Measurements from ENCODE around the gene PRKCG. TPM values are rescaled to one million over a fixed set of nuclear protein-coding genes. Genes with fewer than 3 reads are reported as not detected.
A peak's percentile ranks its signal among the peaks of the same experiment; 100 is the strongest.

PRKCG gene
- total and polyA plus RNA-seq, 2 of the 8 experiments (the other 6 are each of a cell fraction or from before 2014, with no cell fraction given) = 6.1 to 10.6 TPM

DNA sequence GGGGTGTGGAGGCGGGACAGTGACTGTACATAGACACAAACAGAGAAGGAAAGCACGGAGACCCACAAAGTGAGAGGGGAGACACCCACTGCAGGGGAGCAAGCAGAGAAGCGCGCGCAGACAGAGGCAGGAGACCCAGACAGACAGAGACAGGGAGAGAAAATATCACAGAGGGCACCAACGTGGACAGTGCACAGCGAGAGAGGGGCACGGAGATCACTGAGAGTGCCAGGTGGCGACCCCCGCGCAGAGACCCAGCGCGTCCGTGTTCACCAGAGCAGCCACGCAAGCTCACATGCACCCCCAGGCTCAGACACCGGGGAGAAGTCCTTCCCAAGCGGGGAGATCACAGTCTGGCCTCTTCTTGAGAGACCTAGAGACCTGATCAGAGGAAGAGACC is 25.7 kb downstream of the PRKCG start:
- Histone ChIP-seq H2BK12ac (ENCODE audit: low read depth, low read length) (peak overlapping the region; percentile 90; the same call in 1 of the 2 replicates), H3K23me2 (ENCODE audit: low read depth, low read length) (peaks cover 22% of the 10 kb centered on the region), H3K36me3 (ENCODE audit: control insufficient read depth in 2 of 4, insufficient read depth in 4 of 4, low read length in 3 of 4) (no peaks in the 10 kb centered on the region), H4K91ac (replicated peaks; ENCODE audit: insufficient read length, low read length) (no peak overlapping the region), H3K9me3 (ENCODE audit: insufficient read depth in 2 of 2, low read depth in 1 of 2, low read length in 1 of 2) (no peaks in the 10 kb centered on the region), H2BK5ac (ENCODE audit: low read depth, low read length) (peak overlapping the region; percentile 75; the same call in 1 of the 2 replicates), H3K4me1 (replicated peaks in 1 of 4; ENCODE audit: control insufficient read depth in 3 of 4, insufficient read depth in 4 of 4, low read length in 3 of 4) (peaks cover 0 to 14% (median 4%) of the 10 kb centered on the region in 4 experiments; a peak in 5 of 7 replicates), H2BK20ac (ENCODE audit: low read length) (0 out of 2 replicates have a peak overlapping the region, but pooled peaks have one; percentile 48), H3K27me3 (replicated peaks in 1 of 4; ENCODE audit: control insufficient read depth in 3 of 4, extremely low read depth in 1 of 4, insufficient read depth in 3 of 4, low read length in 3 of 4) (peaks cover 0 to 23% (median 14%) of the 10 kb centered on the region in 4 experiments; a peak in 5 of 7 replicates), H3K4me2 (ENCODE audit: insufficient read depth in 1 of 2, low read depth in 2 of 2, low read length in 2 of 2) (peak overlapping the region; percentile 87 to 95), H3K79me2 (ENCODE audit: control insufficient read depth in 1 of 2, insufficient read depth in 2 of 2, low read length in 2 of 2) (peaks cover 0 to 18% of the 10 kb centered on the region in 2 experiments; a peak in 3 of 4 replicates), H4K20me1 (replicated peaks in 1 of 2; ENCODE audit: control insufficient read depth in 1 of 2, insufficient read depth in 2 of 2, low read length in 2 of 2) (peaks cover 6 to 10% of the 10 kb centered on the region in 2 experiments), H3K4me3 (ENCODE audit: extremely low read depth in 1 of 4, insufficient read depth in 2 of 4, low read depth in 3 of 4, low read length in 4 of 4) (peak overlapping the region; percentile 57 to 72 (median 60)), H3K14ac (ENCODE audit: insufficient read length) (no peak overlapping the region), H3K9ac (replicated peaks in 1 of 4; ENCODE audit: extremely low read depth in 1 of 4, low read depth in 3 of 4, low read length in 3 of 4) (no peak overlapping the region), H3K23ac (ENCODE audit: insufficient read length) (no peak overlapping the region), H2BK120ac (replicated peaks; ENCODE audit: low read depth, low read length) (peak overlapping the region; percentile 16), H3K79me1 (ENCODE audit: low read depth, low read length) (peaks cover 7% of the 10 kb centered on the region), H2BK15ac (ENCODE audit: low read length) (peak overlapping the region; percentile 72; the same call in 1 of the 2 replicates), H3K56ac (replicated peaks; ENCODE audit: insufficient read length, low read depth, low read length) (no peak overlapping the region), H2AFZ (ENCODE audit: low read length) (no peak overlapping the region), H4K8ac (ENCODE audit: extremely low read depth, insufficient read depth, low read length) (no peak overlapping the region), H2AK5ac (ENCODE audit: low read depth, low read length) (no peak overlapping the region; the same call in 1 of the 2 replicates), H3K4ac (replicated peaks; ENCODE audit: insufficient read length, low read depth, low read length) (peak overlapping the region; percentile 2), H4K5ac (ENCODE audit: insufficient read length, low read depth, low read length) (no peak overlapping the region), H3K18ac (ENCODE audit: extremely low read depth, low read length) (peak overlapping the region; percentile 90), H3K27ac (ENCODE audit: low read depth, low read length) (no peak overlapping the region)
- POLR2A ChIA-PET (ENCODE audit: partially characterized antibody) = interaction anchor here (1.0 to 2.8 kb wide), 15 partner anchors 9 to 207 kb away, joined by 3 to 17 read pairs (median 4); partner anchors contain the start of genes MYADM and PRKCG
- TF ChIP-seq KDM4A (IDR thresholded peaks at IDR 0.05; ENCODE audit: low read depth, low read length, severe bottlenecking) (no peak), RFX5 (IDR thresholded peaks at IDR 0.05; ENCODE audit: borderline replicate concordance, low read depth, low read length) (no peak), JUN (IDR thresholded peaks at IDR 0.05; ENCODE audit: low read depth, low read length) (no peak), ASH2L (IDR thresholded peaks at IDR 0.05; ENCODE audit: low read length) (no peak)
- TF ChIP-seq, protein P1, sequence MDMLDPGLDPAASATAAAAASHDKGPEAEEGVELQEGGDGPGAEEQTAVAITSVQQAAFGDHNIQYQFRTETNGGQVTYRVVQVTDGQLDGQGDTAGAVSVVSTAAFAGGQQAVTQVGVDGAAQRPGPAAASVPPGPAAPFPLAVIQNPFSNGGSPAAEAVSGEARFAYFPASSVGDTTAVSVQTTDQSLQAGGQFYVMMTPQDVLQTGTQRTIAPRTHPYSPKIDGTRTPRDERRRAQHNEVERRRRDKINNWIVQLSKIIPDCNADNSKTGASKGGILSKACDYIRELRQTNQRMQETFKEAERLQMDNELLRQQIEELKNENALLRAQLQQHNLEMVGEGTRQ (IDR thresholded peaks at IDR 0.05; ENCODE audit: low read length) = no peak
- DNase-seq (ENCODE audit: low read depth in 1 of 2, low spot score in 2 of 2) = no peak
- no peak for FAIRE-seq
- WGBS, 2 experiments (ENCODE audit: extremely low coverage in 1 of 2, insufficient coverage in 1 of 2, insufficient read length in 1 of 2, insufficient replicate concordance in 2 of 2, low coverage in 1 of 2, low lambda C conversion rate in 2 of 2, missing lambda C conversion rate in 1 of 2) = 29% methylated on average over 17 of the region's 17 CpGs; no CpG with 5 or more reads in 1 of the 2 experiments
- CTCF ChIA-PET (ENCODE audit: partially characterized antibody) = interaction anchor here (0.6 to 2.9 kb wide), 19 partner anchors 11 to 995 kb away, joined by 3 to 31 read pairs (median 4); partner anchors contain the start of gene MYADM
